ENCODE results near the gene SOX5. TPM values are rescaled to one million over a fixed set of nuclear protein-coding genes. Genes with fewer than 3 reads are reported as not detected.

SOX5 gene
- total RNA-seq, 6 experiments from 2014 or later: 14.8 to 34.3 (median 31.1) TPM

DNA sequence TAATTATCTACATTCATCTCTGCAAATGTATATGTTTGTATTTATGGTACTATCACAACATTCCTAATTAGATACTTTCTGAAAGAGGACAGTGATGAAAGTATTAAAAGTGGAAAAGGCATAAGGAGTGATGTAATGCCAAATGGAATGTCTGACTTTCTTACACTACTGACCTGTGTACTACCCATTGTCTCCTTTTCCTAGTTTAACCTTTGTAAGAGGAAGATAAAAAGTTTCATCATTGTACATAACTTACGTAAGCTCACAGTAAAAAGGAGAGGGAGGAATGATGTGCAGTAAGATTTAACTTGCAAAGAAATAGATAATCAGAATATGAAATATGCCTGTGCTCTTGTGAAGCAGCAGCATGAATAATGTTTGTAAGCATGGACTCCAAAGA, 55.9 kb downstream of the SOX5 start:
- Histone ChIP-seq H3K27ac (no peak overlapping the region), H3K36me3 (peaks cover 0 to 10% (median 4%) of the 10 kb centered on the region in 4 donors), H3K4me1 (no peaks in the 10 kb centered on the region), H3K27me3 (no peaks in the 10 kb centered on the region), H3K9me3 (no peaks in the 10 kb centered on the region), H3K4me3 (no peak overlapping the region)
- DNase-seq (no peak), ATAC-seq (no peak)
- TF ChIP-seq, protein P1, sequence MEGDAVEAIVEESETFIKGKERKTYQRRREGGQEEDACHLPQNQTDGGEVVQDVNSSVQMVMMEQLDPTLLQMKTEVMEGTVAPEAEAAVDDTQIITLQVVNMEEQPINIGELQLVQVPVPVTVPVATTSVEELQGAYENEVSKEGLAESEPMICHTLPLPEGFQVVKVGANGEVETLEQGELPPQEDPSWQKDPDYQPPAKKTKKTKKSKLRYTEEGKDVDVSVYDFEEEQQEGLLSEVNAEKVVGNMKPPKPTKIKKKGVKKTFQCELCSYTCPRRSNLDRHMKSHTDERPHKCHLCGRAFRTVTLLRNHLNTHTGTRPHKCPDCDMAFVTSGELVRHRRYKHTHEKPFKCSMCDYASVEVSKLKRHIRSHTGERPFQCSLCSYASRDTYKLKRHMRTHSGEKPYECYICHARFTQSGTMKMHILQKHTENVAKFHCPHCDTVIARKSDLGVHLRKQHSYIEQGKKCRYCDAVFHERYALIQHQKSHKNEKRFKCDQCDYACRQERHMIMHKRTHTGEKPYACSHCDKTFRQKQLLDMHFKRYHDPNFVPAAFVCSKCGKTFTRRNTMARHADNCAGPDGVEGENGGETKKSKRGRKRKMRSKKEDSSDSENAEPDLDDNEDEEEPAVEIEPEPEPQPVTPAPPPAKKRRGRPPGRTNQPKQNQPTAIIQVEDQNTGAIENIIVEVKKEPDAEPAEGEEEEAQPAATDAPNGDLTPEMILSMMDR (IDR thresholded peaks at IDR 0.05): no peak
- TF ChIP-seq POLR2A (IDR thresholded peaks at IDR 0.05): no peak
- intact Hi-C loops (cut with DNase I): no loop called here
- 92% methylated on average over 1 of the region's 1 CpG for WGBS (ENCODE audit: insufficient coverage, low coverage, low lambda C conversion rate, missing lambda C conversion rate)

DNA sequence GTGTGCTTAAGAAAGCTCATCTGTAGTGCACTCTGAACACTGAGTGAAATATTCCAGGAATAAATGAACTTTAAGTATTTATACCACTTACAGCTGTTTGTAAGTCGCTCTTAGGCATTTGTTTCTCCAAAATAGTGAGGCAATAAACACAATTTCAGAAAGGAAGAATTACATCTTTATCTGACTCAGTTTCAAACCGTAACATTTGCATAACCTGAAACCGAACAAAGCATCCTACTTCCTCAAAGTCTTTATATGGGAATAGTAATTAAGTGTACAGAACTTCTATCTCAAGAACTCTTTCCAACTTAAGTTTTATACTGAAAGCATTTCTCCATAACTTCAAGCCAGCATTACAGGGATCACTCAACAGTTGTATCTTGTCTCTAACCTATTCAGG, 58.4 kb downstream of the SOX5 start:
- no peak overlapping the region for H3K27ac ChIP-seq
- no peak for ATAC-seq

DNA sequence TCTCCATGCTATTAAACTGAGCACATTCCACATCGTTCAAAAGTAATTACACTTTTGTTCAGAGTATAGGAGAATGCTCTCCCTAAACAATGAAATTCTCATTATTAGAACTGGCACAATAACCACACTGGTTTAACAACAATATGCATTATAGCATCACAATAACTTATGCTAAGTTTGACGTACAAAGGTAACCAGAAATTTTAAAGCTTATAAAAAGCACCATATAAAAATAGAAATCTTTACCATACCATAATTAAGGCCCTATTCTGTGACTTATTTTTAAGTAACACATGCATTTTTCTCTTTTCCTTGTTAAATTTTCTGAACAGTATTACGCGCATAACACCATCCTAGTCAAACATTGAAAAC, 60.4 kb downstream of the SOX5 start:
- Histone ChIP-seq H3K4me1 (no peaks in the 10 kb centered on the region), H3K4me3 (no peak overlapping the region), H3K27ac (no peak overlapping the region), H3K27me3 (no peaks in the 10 kb centered on the region), H3K36me3 (peaks cover 0 to 6% (median 1%) of the 10 kb centered on the region in 4 donors), H3K9me3 (no peaks in the 10 kb centered on the region)
- intact Hi-C loops (cut with DNase I): no loop called here
- no peak for TF ChIP-seq POLR2A (IDR thresholded peaks at IDR 0.05)
- TF ChIP-seq, protein P1 (IDR thresholded peaks at IDR 0.05): no peak
- ATAC-seq (no peak), DNase-seq (no peak)
- WGBS (ENCODE audit: insufficient coverage, low coverage, low lambda C conversion rate, missing lambda C conversion rate): 87% methylated on average over 4 of the region's 4 CpGs

More for the DNA sequence above, 58.4 kb downstream of the SOX5 start:
- Histone ChIP-seq H3K4me3 (no peak overlapping the region), H3K4me1 (no peaks in the 10 kb centered on the region), H3K27me3 (no peaks in the 10 kb centered on the region), H3K9me3 (no peaks in the 10 kb centered on the region), H3K36me3 (peaks cover 0 to 10% (median 4%) of the 10 kb centered on the region in 4 donors)
- no peak for TF ChIP-seq POLR2A (IDR thresholded peaks at IDR 0.05)
- TF ChIP-seq, protein P1 (IDR thresholded peaks at IDR 0.05): no peak
- DNase-seq: no peak
- intact Hi-C loops (cut with DNase I): no loop called here
- 89% methylated on average over 3 of the region's 3 CpGs for WGBS (ENCODE audit: insufficient coverage, low coverage, low lambda C conversion rate, missing lambda C conversion rate)

DNA sequence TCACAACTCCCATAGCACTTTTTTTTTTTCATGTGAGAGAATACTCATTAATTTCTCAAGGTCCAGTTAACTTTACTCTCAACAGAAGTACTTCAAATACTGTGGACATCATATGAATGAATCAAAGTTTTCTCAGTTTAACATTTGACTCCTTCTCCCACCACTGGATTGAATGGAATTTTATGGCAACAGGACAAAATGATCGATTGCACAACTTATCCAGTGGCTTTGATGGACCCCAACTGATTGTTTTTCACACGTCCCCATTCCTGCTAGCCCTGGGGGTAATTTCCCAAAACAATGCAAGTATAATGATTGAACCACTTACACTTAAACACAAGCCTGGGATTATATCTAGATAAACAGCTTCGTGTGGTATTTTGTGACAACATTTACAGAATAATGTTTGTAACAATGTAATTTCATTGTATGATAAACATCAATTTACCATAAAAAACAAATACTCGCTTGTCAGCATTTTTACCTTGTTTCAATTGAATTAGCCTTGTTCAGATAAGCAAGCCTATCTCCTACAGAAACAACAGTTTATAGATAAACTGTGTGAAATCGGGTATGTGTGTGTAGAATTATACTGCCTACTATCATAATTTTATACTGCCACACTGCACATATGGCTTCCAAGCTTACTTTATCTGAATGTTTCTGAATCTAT, 60.9 kb downstream of the SOX5 start:
- no peaks in the 10 kb centered on the region for H3K27me3 ChIP-seq
- 66% methylated on average over 5 of the region's 5 CpGs for WGBS (ENCODE audit: insufficient coverage, low coverage, low lambda C conversion rate, missing lambda C conversion rate)
- DNase-seq (no peak), ATAC-seq (no peak)
- H3K4me1 ChIP-seq: no peaks in the 10 kb centered on the region
- H3K4me3 ChIP-seq: no peak overlapping the region
- peaks cover 0 to 2% (median under 1%) of the 10 kb centered on the region in 4 donors for H3K36me3 ChIP-seq
- TF ChIP-seq, protein P1 (IDR thresholded peaks at IDR 0.05): no peak
- no peak for TF ChIP-seq POLR2A (IDR thresholded peaks at IDR 0.05)
- H3K9me3 ChIP-seq: no peaks in the 10 kb centered on the region
- H3K27ac ChIP-seq: no peak overlapping the region
- intact Hi-C loops (cut with DNase I): no loop called here

Measured in right lobe of liver (tissue), 6 donors.